Liver (tissue), 3 donors: ENCODE measurements around the gene FRG2.
"Not testable (repeated sequence)": the region's sequence is repeated elsewhere in the genome, so short reads cannot be mapped to it uniquely, and the experiment has no call there.

Experiments used
- CTCF ChIP-seq: fragments of 150-350 bp; IDR thresholded peaks from 2 replicates; pipeline ENCODE4 v1.5.1; 2017; ENCODE audit warnings: improper control_type of control experiment, low read depth, low read length; ENCODE audit not compliant: missing input control
- SP1 ChIP-seq: IDR thresholded peaks from 2 replicates; pipeline ENCODE4 v1.6.1; 2018; ENCODE audit warnings: antibody characterized with exemption, mild to moderate bottlenecking
- donor health status: healthy.
- donor health status: healthy.

- not testable (repeated sequence) for TF ChIP-seq CTCF, SP1
Observed at GRCh38 chr4:189984661-189985060, 42.4 kb downstream of the FRG2 start.
